Endometrium (tissue), 2 donors: ENCODE data around the gene CTBP2.
"Not testable (repeated sequence)": the region's sequence is repeated elsewhere in the genome, so short reads cannot be mapped to it uniquely, and the experiment has no call there.

Experiments
- FAIRE-seq: peaks from 2 replicates; lab custom pipeline; 2012; peaks lifted over from hg19 to GRCh38; lab: Jason Lieb, UNC
- donor health status: control.
- donor health status: control.

CTBP2 gene

GRCh38 chr10:125087191-125087896 lies 73.0 kb downstream of the CTBP2 start:
- no peak for FAIRE-seq

- no peak for FAIRE-seq
Measured at GRCh38 chr10:125086691-125087090, 73.7 kb downstream of the CTBP2 start.

GRCh38 chr10:125085258-125086054 lies 74.9 kb downstream of the CTBP2 start:
- no peak for FAIRE-seq

- no peak for FAIRE-seq
Measured at GRCh38 chr10:125084614-125085257, 75.6 kb downstream of the CTBP2 start.

GRCh38 chr10:125084191-125084613 lies 76.2 kb downstream of the CTBP2 start:
- no peak for FAIRE-seq

- no peak for FAIRE-seq
Measured at GRCh38 chr10:125083576-125083920, 76.8 kb downstream of the CTBP2 start.

GRCh38 chr10:125082881-125083575 lies 77.3 kb downstream of the CTBP2 start:
- FAIRE-seq: no peak

- FAIRE-seq: not testable (repeated sequence)
Measured at GRCh38 chr10:125082471-125082870, 77.9 kb downstream of the CTBP2 start.

- FAIRE-seq: no peak
Measured at GRCh38 chr10:125081931-125082330, 78.4 kb downstream of the CTBP2 start.

- FAIRE-seq: no peak
Measured at GRCh38 chr10:125080984-125081383, 79.4 kb downstream of the CTBP2 start.

GRCh38 chr10:125080296-125080695 lies 80.1 kb downstream of the CTBP2 start:
- no peak for FAIRE-seq

GRCh38 chr10:125079091-125079600 lies 81.2 kb downstream of the CTBP2 start:
- FAIRE-seq: no peak

- FAIRE-seq: no peak
Measured at GRCh38 chr10:125076891-125077541, 83.3 kb downstream of the CTBP2 start.

- FAIRE-seq: no peak
Measured at GRCh38 chr10:125076121-125076825, 84.1 kb downstream of the CTBP2 start.

- no peak for FAIRE-seq
Measured at GRCh38 chr10:125073996-125074395, 86.4 kb downstream of the CTBP2 start.

GRCh38 chr10:125072794-125073193 lies 87.6 kb downstream of the CTBP2 start:
- no peak for FAIRE-seq

- no peak for FAIRE-seq
Measured at GRCh38 chr10:125071008-125071407, 89.4 kb downstream of the CTBP2 start.

- FAIRE-seq: no peak
Measured at GRCh38 chr10:125068406-125068805, 92.0 kb downstream of the CTBP2 start.

GRCh38 chr10:125067764-125068163 lies 92.6 kb downstream of the CTBP2 start:
- FAIRE-seq: no peak

- FAIRE-seq: no peak
Measured at GRCh38 chr10:125066764-125067450, 93.5 kb downstream of the CTBP2 start.
